OCI-LY3 (cell line): ENCODE results near the gene SFSWAP.

Experiments used
- CTCF ChIP-seq: fragments of 200-600, 300-600 bp; sonication (generic); IDR thresholded peaks from 2 replicates; pipeline ENCODE4 v1.5.1; 2014; ENCODE audit warnings: antibody characterized with exemption, low read length, low read depth
- EZH2phosphoT487 ChIP-seq: fragments of 200-600 bp; shearing (Covaris generic); IDR thresholded peaks from 2 replicates; pipeline ENCODE4 v1.6.1; 2018; ENCODE audit warnings: antibody characterized with exemption, mixed run types, low read depth

GRCh38 chr12:131699434-131699833, 11.5 kb upstream of the SFSWAP start:
- TF ChIP-seq CTCF (no peak), EZH2phosphoT487 (no peak)
